ENCODE results near the gene MTUS2. TPM values are rescaled to one million over a fixed set of nuclear protein-coding genes. Genes with fewer than 3 reads are reported as not detected.

Gene MTUS2
- total RNA-seq, result under 1 TPM in 1 of 2 donors, not detected in 1; 0.11 TPM

DNA sequence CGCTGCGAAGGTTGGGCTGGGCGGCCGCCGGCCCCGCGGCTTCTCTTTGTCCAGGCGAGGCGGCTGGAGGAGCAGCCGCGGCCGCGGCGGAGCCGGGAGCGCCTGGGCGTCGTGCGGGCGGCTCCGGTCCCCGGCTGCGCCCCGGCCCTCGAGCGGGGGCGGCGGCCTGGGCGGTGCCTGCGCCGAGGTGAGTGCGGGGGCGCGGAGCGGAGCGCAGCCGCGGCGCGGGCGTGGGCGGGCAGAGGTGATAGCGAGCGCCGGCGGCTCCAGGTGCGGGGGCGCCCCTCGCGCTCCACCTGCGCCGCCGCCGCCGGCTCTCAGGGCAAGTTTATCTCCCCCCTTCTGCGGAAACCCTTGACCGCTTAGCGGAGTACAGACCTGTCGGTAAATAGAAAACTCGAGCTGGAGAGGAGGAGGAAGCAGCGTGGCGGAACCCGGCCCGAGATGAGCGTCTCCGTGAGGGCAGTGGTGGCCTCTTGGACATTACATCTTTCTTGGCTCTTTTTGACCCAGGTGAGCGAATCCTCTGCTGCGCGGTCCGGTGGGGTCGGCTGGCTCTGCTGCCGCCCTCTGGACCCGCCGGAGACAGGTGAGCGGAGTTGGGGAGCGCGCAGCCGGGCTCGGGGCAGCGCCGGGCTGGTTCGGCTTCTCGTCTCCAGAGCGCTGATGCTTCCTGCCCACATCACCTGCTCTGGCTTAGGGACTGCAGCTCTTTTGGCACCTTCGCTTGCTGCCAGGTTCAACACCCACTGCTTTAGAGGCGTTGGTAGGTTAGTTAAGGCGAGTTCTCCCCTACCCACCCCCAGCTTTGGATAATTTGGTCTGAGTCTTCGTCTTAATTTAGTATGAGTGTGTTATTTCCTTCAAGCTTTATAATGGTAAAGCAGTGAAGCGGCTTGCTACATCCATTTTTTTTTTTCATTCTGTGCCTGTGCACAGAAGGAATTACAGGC lies at the start of gene MTUS2:
Gene MTUS2, plus strand, starts transcription at position 241 of the 953 bp plus-strand sequence.
- H3K9me3 Mint-ChIP-seq, result no peaks in the 10 kb centered on the region
- H3K27me3 Mint-ChIP-seq, result peaks cover 24% of the 10 kb centered on the region
- peak within 1 kb of the TSS; percentile 72 for H3K4me3 Mint-ChIP-seq
- peak; percentile 52 for ATAC-seq (replicated peaks)
- no peaks in the 10 kb centered on the region for H3K36me3 Mint-ChIP-seq (ENCODE audit: low read depth)
- H3K27ac Mint-ChIP-seq, result no peak within 1 kb of the TSS
- no peaks in the 10 kb centered on the region for H3K4me1 Mint-ChIP-seq

DNA sequence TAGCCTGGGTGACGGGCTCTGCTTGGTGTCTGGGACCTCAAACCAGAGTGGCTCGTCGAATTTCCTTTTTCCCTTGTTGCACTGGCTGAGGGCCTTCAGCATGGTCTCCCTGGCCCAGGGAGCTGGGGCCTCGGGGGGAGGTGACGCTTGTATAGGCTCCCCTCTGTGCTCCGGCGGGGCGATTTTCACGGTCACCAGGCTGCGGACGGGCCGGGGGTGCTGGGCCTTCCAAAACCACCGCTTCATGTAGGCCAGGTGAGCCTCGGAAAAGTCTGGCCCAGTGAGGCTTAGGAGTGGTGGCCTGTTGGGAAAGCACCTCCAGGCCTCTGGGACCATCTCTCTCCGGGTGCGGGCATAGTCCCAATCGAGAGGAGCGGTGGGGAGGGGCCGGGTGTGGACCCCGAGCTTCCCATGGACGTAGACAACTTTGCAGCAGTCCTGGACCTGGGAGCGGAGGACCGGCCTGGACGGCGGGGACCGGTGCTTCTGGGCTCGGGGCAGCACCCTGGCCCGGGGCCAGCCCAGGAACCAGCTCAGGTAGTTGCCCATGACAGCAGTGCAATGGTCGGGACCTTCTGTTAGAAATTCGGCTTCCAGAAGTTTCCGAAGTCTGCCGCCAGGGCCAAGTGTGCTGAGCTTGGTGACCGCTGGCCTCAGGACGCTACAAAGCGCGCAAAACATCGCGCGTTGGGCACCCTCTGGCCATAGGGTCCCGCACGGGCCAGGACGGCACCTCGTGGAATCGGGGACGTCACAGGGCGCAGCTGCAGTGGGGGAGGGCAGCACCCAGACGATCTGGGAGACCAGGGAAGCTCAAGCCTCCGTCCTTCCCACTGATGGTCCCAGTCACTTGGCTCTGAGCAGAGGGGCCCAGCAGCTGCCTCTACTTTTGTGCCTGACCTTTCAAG lies 41.6 kb upstream of the MTUS2 start:
- H3K27ac Mint-ChIP-seq, result no peak overlapping the region
- ATAC-seq (replicated peaks), result no peak
- H3K36me3 Mint-ChIP-seq (ENCODE audit: low read depth), result no peaks in the 10 kb centered on the region
- no peaks in the 10 kb centered on the region for H3K4me1 Mint-ChIP-seq
- peaks cover 13% of the 10 kb centered on the region for H3K27me3 Mint-ChIP-seq
- H3K4me3 Mint-ChIP-seq, result no peak overlapping the region
- H3K9me3 Mint-ChIP-seq, result peaks cover 2% of the 10 kb centered on the region

- Mint-ChIP-seq H3K9me3 (no peaks in the 10 kb centered on the region), H3K4me1 (no peaks in the 10 kb centered on the region), H3K27ac (no peak overlapping the region), H3K4me3 (no peak overlapping the region), H3K36me3 (ENCODE audit: low read depth) (no peaks in the 10 kb centered on the region), H3K27me3 (peaks cover 7% of the 10 kb centered on the region)
- ATAC-seq (replicated peaks), result no peak
Observed at GRCh38 chr13:28792992-28793391, 27.1 kb upstream of the MTUS2 start.

DNA sequence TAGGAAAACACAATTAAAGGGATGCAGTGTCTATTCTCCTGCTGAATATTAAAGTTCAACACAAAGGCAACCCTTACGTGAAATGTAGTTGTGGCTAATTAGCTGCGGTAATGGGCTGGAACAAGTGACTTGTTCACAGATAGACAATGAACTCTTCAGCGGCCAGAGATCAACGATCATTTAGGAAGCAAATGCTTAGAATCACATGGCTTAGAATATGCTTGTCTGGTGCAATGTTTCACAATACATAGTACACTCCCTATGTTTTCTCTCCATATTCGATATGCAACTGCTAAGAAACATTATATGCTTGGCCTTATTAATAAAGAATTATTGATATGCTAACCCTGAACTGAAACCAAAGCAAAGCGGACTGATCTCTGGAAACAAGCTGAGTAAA lies 25.7 kb upstream of the MTUS2 start:
- H3K4me3 Mint-ChIP-seq, result no peak overlapping the region
- no peak for ATAC-seq (replicated peaks)
- H3K9me3 Mint-ChIP-seq, result no peaks in the 10 kb centered on the region
- peaks cover 12% of the 10 kb centered on the region for H3K27me3 Mint-ChIP-seq
- no peak overlapping the region for H3K27ac Mint-ChIP-seq
- H3K36me3 Mint-ChIP-seq (ENCODE audit: low read depth), result no peaks in the 10 kb centered on the region
- no peaks in the 10 kb centered on the region for H3K4me1 Mint-ChIP-seq

DNA sequence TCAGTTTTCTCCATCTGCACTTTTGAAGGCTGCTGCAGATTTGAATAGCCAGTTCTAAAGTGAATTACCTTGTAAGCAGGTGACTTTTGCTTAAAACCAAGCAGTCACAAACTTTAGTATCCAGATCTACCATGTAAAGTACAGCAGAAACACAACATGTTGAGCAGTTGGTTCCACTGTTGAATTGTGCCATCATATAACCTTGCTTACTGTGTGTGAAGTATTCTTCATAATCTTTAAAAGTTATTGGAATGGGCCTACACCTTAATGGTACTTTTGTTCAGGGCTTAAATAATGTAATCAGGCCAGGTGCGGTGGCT lies 23.2 kb upstream of the MTUS2 start:
- peak overlapping the region; percentile 59 for H3K4me3 Mint-ChIP-seq
- H3K4me1 Mint-ChIP-seq, result no peaks in the 10 kb centered on the region
- H3K27ac Mint-ChIP-seq, result no peak overlapping the region
- H3K9me3 Mint-ChIP-seq, result no peaks in the 10 kb centered on the region
- no peaks in the 10 kb centered on the region for H3K36me3 Mint-ChIP-seq (ENCODE audit: low read depth)
- peaks cover 5% of the 10 kb centered on the region for H3K27me3 Mint-ChIP-seq
- ATAC-seq (replicated peaks), result no peak

DNA sequence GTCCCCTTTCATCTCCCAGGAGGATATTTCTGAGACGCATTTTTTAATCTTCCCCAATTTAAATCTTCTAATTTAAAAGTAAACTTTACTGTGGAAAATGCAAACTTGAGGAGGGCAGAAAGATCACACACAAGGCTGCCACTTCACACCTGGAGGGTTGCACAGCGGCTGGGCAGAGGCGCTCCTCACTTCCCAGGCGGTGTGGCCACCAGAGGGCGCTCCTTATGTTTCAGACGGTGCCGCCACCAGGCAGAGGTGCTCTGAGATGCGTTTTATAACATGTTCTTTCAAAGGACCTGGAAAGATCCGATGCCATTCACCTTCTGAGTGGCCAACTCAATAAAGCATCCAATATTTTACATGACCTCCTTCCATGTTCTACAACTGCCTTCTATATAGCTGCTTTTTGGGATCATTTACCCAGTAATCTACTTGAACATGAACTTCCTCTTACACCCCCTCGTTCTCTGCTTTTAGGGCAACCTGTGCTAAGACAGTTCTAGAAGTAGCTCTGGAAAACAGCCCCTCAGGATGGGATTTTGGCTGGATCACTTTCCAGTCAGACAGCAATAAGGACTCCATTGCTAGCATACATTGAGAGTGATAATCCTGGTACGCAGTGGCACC lies 14.8 kb upstream of the MTUS2 start:
- Mint-ChIP-seq H3K36me3 (ENCODE audit: low read depth) (no peaks in the 10 kb centered on the region), H3K9me3 (peaks cover 14% of the 10 kb centered on the region), H3K27ac (no peak overlapping the region), H3K4me1 (no peaks in the 10 kb centered on the region), H3K4me3 (no peak overlapping the region), H3K27me3 (peaks cover 20% of the 10 kb centered on the region)
- ATAC-seq (replicated peaks), result no peak

GRCh38 chr13:28817204-28817603 lies 2.9 kb upstream of the MTUS2 start:
- Mint-ChIP-seq H3K9me3 (no peaks in the 10 kb centered on the region), H3K27ac (no peak overlapping the region), H3K4me3 (no peak overlapping the region), H3K27me3 (peaks cover 19% of the 10 kb centered on the region), H3K36me3 (ENCODE audit: low read depth) (no peaks in the 10 kb centered on the region), H3K4me1 (no peaks in the 10 kb centered on the region)
- no peak for ATAC-seq (replicated peaks)

DNA sequence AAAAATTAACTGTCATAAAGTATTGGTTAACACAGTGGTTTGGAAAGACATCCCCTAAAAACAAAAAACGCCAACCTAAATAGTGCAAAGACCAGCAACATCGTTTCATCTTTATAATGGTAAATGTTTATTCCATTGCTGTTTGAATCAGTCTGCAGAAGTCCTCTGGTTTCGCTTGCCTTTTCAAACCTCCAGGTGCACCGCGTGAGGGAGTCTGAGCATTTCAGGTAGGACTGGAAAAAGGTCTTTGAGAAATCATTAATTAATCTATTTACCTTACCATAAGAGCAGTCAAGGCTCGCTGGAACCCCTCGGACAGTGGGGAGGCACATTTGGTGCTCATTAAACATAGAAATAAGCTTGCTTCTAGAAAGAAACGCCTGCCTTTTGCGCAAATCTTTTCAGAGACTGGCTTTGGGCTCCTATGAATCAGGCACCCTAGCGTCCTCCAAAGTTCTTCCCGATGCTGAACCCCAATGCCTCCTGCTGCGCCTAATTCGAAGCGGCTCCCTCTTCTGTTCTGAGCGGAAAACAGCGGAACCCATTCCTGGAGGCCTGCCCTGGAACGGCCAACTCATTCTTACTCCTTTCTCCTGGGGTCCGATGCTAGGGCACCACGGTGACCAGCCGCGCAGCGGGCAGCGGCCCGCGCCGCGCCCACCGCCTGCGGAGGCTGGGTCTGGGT lies 951 bp upstream of the MTUS2 start:
- H3K27me3 Mint-ChIP-seq, result peaks cover 24% of the 10 kb centered on the region

GRCh38 chr13:28819735-28820098 lies 422 bp upstream of the MTUS2 start:
- H3K9me3 Mint-ChIP-seq, result no peaks in the 10 kb centered on the region
- H3K36me3 Mint-ChIP-seq (ENCODE audit: low read depth), result no peaks in the 10 kb centered on the region
- no peak overlapping the region for H3K4me3 Mint-ChIP-seq
- no peak overlapping the region for H3K27ac Mint-ChIP-seq
- H3K4me1 Mint-ChIP-seq, result no peaks in the 10 kb centered on the region
- peak; percentile 85 for ATAC-seq (replicated peaks)
- peaks cover 24% of the 10 kb centered on the region for H3K27me3 Mint-ChIP-seq

More for the DNA sequence above, 951 bp upstream of the MTUS2 start:
- Mint-ChIP-seq H3K36me3 (ENCODE audit: low read depth) (no peaks in the 10 kb centered on the region), H3K4me3 (peak overlapping the region; percentile 33), H3K4me1 (no peaks in the 10 kb centered on the region), H3K9me3 (no peaks in the 10 kb centered on the region), H3K27ac (no peak overlapping the region)
- ATAC-seq (replicated peaks), result peak; percentile 1

GRCh38 chr13:28822151-28822550 lies 2.0 kb downstream of the MTUS2 start:
- no peak for ATAC-seq (replicated peaks)
- Mint-ChIP-seq H3K4me3 (no peak overlapping the region), H3K4me1 (no peaks in the 10 kb centered on the region), H3K27me3 (peaks cover 21% of the 10 kb centered on the region), H3K9me3 (no peaks in the 10 kb centered on the region), H3K27ac (no peak overlapping the region), H3K36me3 (ENCODE audit: low read depth) (no peaks in the 10 kb centered on the region)

DNA sequence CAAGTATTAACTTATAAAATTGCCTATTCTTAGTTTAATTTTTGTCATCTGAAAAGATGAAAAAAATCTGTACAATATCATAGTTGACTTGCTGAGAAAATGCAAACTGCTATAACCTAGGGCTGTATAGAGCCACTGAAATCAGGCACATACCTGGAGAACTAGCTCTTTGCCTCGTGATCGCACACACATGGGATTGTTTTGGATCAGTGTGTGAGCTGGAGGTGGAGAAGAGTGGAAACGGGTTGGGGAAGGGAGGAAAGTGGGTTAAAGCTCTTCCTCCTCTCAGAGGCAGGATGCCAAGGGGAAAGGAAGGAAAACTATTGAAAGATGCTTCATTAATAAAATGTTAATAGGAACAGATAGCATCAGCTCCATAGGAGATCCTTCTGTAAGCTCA lies 2.7 kb downstream of the MTUS2 start:
- Mint-ChIP-seq H3K4me3 (no peak overlapping the region), H3K36me3 (ENCODE audit: low read depth) (no peaks in the 10 kb centered on the region), H3K9me3 (no peaks in the 10 kb centered on the region), H3K27me3 (peaks cover 16% of the 10 kb centered on the region), H3K27ac (no peak overlapping the region), H3K4me1 (no peaks in the 10 kb centered on the region)
- no peak for ATAC-seq (replicated peaks)

GRCh38 chr13:28825379-28825778 lies 5.2 kb downstream of the MTUS2 start:
- Mint-ChIP-seq H3K9me3 (peaks cover 9% of the 10 kb centered on the region), H3K27ac (no peak overlapping the region), H3K4me3 (no peak overlapping the region), H3K36me3 (ENCODE audit: low read depth) (no peaks in the 10 kb centered on the region), H3K27me3 (peaks cover 16% of the 10 kb centered on the region), H3K4me1 (no peaks in the 10 kb centered on the region)
- ATAC-seq (replicated peaks), result no peak

DNA sequence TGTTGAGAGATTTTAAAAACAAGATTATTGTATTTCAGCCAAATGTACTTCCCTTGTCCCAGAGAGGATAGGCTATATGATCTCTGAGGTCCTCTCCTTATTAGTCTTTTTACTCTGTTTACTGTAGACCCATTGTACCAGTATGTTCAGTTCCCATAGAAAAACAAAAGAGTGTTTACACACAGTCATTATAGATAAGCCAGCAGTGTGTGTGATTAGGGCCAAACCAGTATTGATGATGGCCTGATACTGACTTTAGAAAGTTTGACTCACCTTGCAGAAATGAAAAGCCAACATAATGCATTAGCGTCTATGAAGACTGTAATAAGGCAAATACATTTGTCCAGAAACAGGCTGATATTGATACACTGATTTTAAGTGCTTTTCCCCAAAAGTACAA lies 6.2 kb downstream of the MTUS2 start:
- H3K4me3 Mint-ChIP-seq, result no peak overlapping the region
- H3K9me3 Mint-ChIP-seq, result peaks cover 19% of the 10 kb centered on the region
- no peak overlapping the region for H3K27ac Mint-ChIP-seq
- H3K4me1 Mint-ChIP-seq, result no peaks in the 10 kb centered on the region
- H3K27me3 Mint-ChIP-seq, result peaks cover 15% of the 10 kb centered on the region
- ATAC-seq (replicated peaks), result no peak
- H3K36me3 Mint-ChIP-seq (ENCODE audit: low read depth), result no peaks in the 10 kb centered on the region

DNA sequence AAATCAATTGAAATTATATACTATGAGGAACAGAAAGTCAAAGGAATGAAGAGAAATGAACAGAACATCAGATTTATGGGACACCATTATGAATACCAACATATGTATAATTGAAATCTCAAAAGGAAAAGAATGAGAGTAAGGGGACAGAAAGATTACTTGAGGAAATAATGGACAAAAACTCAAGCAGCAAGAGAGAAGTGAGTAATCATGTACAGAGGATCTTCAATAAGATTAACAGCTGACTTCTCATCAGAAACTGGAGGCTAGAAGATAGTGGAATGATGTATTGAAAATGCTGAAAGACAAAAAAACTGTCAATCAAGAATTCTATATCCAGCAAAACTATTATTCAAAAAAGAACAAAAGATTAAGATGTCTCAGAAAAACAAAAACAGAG lies 10.4 kb downstream of the MTUS2 start:
- Mint-ChIP-seq H3K27me3 (peaks cover 4% of the 10 kb centered on the region), H3K4me3 (no peak overlapping the region), H3K36me3 (ENCODE audit: low read depth) (no peaks in the 10 kb centered on the region), H3K4me1 (no peaks in the 10 kb centered on the region), H3K9me3 (peaks cover 20% of the 10 kb centered on the region), H3K27ac (no peak overlapping the region)
- no peak for ATAC-seq (replicated peaks)
